GM12878 (cell line): Measurements from ENCODE around the gene NDUFV1.

ENCODE experiments used
- HCFC1 ChIP-seq: fragments of 150-350 bp; IDR thresholded peaks from 2 replicates; pipeline ENCODE4 v1.6.1; 2014; ENCODE audit warnings: low read length
- POLR2A ChIP-seq: IDR thresholded peaks from 2 replicates; pipeline ENCODE4 v1.6.1; 2011; ENCODE audit warnings: low read depth, mild to moderate bottlenecking, low read length
- SREBF1 ChIP-seq: IDR thresholded peaks from 2 replicates; pipeline ENCODE4 v1.6.1; 2012; ENCODE audit warnings: mild to moderate bottlenecking, low read length
- TAF1 ChIP-seq: IDR thresholded peaks from 2 replicates; pipeline ENCODE4 v1.6.1; 2011; ENCODE audit warnings: mild to moderate bottlenecking, low read depth, low read length, borderline replicate concordance
- YY1 ChIP-seq: IDR thresholded peaks from 2 replicates; pipeline ENCODE4 v1.6.1; 2011; ENCODE audit warnings: low read depth, mild to moderate bottlenecking, low read length
- TF ChIP-seq, protein P1 (sequence below), 3 experiments: IDR thresholded peaks in 2 of 3; conservative IDR thresholded peaks in 1 of 3; 2 replicates each; pipeline ENCODE4 v1.5.1; 2011; ENCODE audit warnings: low read depth in 3 of 3, low read length in 3 of 3, mild to moderate bottlenecking in 3 of 3, control low read depth in 2 of 3, moderate library complexity in 2 of 3, inconsistent platforms in 1 of 3, mixed read lengths in 1 of 3; ENCODE audit not compliant: control insufficient read depth in 2 of 3, insufficient read depth in 1 of 3; ENCODE audit errors: extremely low read depth in 1 of 3

DNA sequence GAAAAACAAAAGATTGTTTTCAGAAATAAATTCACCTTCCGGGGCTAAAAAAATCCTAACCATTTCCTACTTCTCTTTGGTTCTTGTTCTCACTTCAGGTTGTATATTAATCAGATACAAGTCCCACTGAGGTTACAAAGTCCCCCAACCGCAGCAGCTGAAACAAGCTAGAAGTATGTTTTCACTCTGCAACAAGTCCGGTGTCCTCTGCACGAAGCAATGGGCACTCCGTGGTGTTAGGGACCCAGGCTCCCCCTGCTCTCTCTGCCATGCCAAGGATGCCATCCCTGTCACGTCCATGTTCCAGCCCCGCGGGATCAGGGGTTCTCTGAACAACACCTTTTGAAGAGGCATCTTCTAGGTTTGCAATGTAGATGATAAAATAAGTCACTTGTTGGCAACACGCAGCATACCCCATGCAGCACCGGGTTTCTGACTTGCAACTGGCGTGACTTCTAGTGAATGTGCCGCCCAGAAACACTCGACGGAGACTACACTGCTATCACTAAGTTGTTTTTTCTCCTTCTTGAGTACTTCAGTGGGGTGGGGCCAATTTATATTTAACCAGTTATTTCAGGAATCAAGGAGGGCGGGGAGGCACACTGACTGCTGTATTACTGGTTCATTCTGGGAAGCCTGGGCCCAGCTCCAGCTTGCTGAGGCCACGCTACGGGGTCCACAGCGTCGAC is 48.5 kb upstream of the NDUFV1 start:
- TF ChIP-seq, protein P1, sequence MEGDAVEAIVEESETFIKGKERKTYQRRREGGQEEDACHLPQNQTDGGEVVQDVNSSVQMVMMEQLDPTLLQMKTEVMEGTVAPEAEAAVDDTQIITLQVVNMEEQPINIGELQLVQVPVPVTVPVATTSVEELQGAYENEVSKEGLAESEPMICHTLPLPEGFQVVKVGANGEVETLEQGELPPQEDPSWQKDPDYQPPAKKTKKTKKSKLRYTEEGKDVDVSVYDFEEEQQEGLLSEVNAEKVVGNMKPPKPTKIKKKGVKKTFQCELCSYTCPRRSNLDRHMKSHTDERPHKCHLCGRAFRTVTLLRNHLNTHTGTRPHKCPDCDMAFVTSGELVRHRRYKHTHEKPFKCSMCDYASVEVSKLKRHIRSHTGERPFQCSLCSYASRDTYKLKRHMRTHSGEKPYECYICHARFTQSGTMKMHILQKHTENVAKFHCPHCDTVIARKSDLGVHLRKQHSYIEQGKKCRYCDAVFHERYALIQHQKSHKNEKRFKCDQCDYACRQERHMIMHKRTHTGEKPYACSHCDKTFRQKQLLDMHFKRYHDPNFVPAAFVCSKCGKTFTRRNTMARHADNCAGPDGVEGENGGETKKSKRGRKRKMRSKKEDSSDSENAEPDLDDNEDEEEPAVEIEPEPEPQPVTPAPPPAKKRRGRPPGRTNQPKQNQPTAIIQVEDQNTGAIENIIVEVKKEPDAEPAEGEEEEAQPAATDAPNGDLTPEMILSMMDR (IDR thresholded peaks at IDR 0.05 in 2 of 3, conservative IDR thresholded peaks at IDR 0.05 in 1 of 3; ENCODE audit: control insufficient read depth in 2 of 3, extremely low read depth in 1 of 3, insufficient read depth in 1 of 3, low read depth in 3 of 3, low read length in 3 of 3): no peak
- no peak for TF ChIP-seq SREBF1
- TF ChIP-seq HCFC1: no peak
- TF ChIP-seq TAF1: no peak
- no peak for TF ChIP-seq POLR2A
- TF ChIP-seq YY1: no peak
